K562 (cell line): ENCODE results near the gene SLC6A16. TPM values are rescaled to one million over a fixed set of nuclear protein-coding genes. Genes with fewer than 3 reads are reported as not detected.

ENCODE experiments used
- ATF7 ChIP-seq: fragments of 450-650 bp; IDR thresholded peaks from 2 replicates; pipeline ENCODE4 v1.7.1; 2014; ENCODE audit warnings: mild to moderate bottlenecking, moderate library complexity
- BRD9 ChIP-seq: fragments of 450-650 bp; IDR thresholded peaks from 2 replicates; pipeline ENCODE4 v1.6.1; 2018; ENCODE audit warnings: low read depth; ENCODE audit not compliant: partially characterized antibody
- BRF2 ChIP-seq: IDR thresholded peaks from 3 replicates; pipeline ENCODE4 v1.6.1; 2011; ENCODE audit warnings: borderline replicate concordance, mild to moderate bottlenecking; ENCODE audit not compliant: insufficient read length, insufficient read depth
- COPS2 ChIP-seq: fragments of 450-650 bp; conservative IDR thresholded peaks from 2 replicates; pipeline ENCODE4 v1.6.1; 2016; ENCODE audit warnings: mild to moderate bottlenecking, moderate library complexity
- FOXK1 ChIP-seq: sonication (generic); formaldehyde crosslinking; IDR thresholded peaks from 2 replicates; pipeline ENCODE4 v1.8.0; 2022; ENCODE audit warnings: missing genetic modification reagents, mild to moderate bottlenecking, borderline replicate concordance
- HCFC1 ChIP-seq: IDR thresholded peaks from 2 replicates; pipeline ENCODE4 v1.6.1; 2012; ENCODE audit warnings: low read depth, low read length, improper control_type of control experiment
- HDAC6 ChIP-seq: IDR thresholded peaks from 2 replicates; pipeline ENCODE4 v1.6.1; 2012; ENCODE audit warnings: low read depth, mild to moderate bottlenecking, control low read depth, inconsistent platforms, low read length, moderate library complexity
- RBM39 ChIP-seq: fragments of 200-400 bp; formaldehyde crosslinking; optimal IDR thresholded peaks from 2 replicates; pipeline ENCODE3; 2018; ENCODE audit warnings: low read depth, low read length
- SLC30A9 ChIP-seq: fragments of 250-450 bp; sonication (Bioruptor Pico); IDR thresholded peaks from 2 replicates; pipeline ENCODE4 v1.8.0; 2022; ENCODE audit warnings: mild to moderate bottlenecking, moderate library complexity
- STAT5A ChIP-seq: IDR thresholded peaks from 2 replicates; pipeline ENCODE4 v1.6.1; 2012; ENCODE audit warnings: low read length, inconsistent platforms, borderline replicate concordance
- USF2 ChIP-seq: sonication (generic); formaldehyde crosslinking; IDR thresholded peaks from 2 replicates; pipeline ENCODE4 v1.5.0; 2020; ENCODE audit warnings: missing genetic modification reagents
- ZNF175 ChIP-seq: fragments of 200-800 bp; sonication (Bioruptor generic); IDR thresholded peaks from 2 replicates; pipeline ENCODE4 v1.6.1; 2016; ENCODE audit warnings: low read depth, mild to moderate bottlenecking, missing genetic modification characterization, missing compliant biosample characterization
- polyA plus RNA-seq, 8 experiments: library from polyadenylated mRNA; depleted of rRNA in 4 of 8; stranded (reverse) in 5 of 8; unstranded in 3 of 8; fragments of >200 nt; fragmentation: Nextera tagmentation in 2 of 8; fragmentation: Illumina TruSeq in 1 of 8; extraction: Ambion mirVana in 2 of 8; extraction: Trizol in 1 of 8; gene quantifications; 2 replicates each; pipeline versions ENCODE4 v1.2.1 to v1.2.3, GENCODE V29; 2011 to 2014; ENCODE audit warnings: inconsistent platforms in 1 of 8, missing spikeins in 1 of 8
- total RNA-seq, 7 experiments: library from RNA; depleted of rRNA in 6 of 7; stranded (reverse); fragments of >200 nt in 6 of 7; fragmentation: Illumina TruSeq in 2 of 7; extraction: Trizol in 2 of 7; gene quantifications; 2 replicates each; pipeline versions ENCODE4 v1.2.1 to v1.2.3, GENCODE V29; 2011 to 2021; ENCODE audit warnings: low replicate concordance in 1 of 7
- TF ChIP-seq, protein P1 (sequence below), 2 experiments: fragments of 450-650 bp; IDR thresholded peaks; 2 replicates each; pipeline ENCODE4 v1.6.1; 2018; ENCODE audit warnings: mild to moderate bottlenecking in 2 of 2, low read depth in 1 of 2; ENCODE audit not compliant: partially characterized antibody in 2 of 2

SLC6A16 gene
- total and polyA plus RNA-seq, 9 of the 15 experiments (the other 6 are each of a cell fraction or from before 2014, with no cell fraction given) = 0.05 to 0.95 (median 0.36) TPM

DNA sequence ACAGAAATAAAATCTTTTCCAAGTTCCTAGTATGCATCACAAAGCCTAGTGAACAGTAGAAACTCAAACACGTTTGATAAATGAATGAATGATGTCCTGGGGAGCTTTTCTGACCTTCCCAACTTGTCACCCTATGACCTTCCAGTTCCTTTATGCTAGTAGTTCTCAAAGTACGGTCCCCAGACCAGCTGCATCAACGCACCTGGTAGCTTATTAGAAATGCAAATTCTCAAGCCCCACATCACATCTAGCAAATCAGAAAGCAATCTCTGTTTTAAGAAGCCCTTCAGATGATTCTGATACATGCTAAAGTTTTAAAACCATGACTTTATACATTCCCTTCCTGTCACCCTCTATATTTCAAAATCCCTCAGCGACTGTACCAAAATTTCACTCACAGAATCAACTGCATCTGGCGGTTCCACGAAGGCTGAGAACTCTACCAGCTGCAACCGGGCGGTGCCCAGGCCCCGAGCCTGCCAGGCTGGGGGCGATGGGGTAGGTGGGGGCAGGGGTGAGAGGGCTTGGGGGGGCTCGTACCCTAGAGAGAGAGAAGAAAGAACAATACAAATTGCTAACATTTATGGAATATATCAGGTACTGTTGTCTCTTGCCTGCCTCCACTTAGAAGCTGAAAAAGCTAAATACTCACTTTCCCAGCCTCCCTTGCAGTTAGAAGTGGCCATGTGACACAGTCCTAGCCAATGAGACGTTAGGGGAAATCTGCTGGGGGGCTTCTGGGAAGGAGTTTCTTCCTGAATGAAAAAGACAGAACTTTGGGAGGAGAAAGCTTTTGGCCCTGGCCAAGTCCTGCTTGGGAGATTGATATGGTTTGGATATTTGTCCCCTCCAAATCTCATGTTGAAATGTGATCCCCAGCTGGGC is 23.6 kb upstream of the SLC6A16 start (continued):
- TF ChIP-seq SLC30A9 (CRISPR knock-in tag) = no peak
- no peak for TF ChIP-seq BRD9
- no peak for TF ChIP-seq ATF7
- TF ChIP-seq HCFC1 = peak; percentile 59
- TF ChIP-seq BRF2 = no peak
- TF ChIP-seq, protein P1, sequence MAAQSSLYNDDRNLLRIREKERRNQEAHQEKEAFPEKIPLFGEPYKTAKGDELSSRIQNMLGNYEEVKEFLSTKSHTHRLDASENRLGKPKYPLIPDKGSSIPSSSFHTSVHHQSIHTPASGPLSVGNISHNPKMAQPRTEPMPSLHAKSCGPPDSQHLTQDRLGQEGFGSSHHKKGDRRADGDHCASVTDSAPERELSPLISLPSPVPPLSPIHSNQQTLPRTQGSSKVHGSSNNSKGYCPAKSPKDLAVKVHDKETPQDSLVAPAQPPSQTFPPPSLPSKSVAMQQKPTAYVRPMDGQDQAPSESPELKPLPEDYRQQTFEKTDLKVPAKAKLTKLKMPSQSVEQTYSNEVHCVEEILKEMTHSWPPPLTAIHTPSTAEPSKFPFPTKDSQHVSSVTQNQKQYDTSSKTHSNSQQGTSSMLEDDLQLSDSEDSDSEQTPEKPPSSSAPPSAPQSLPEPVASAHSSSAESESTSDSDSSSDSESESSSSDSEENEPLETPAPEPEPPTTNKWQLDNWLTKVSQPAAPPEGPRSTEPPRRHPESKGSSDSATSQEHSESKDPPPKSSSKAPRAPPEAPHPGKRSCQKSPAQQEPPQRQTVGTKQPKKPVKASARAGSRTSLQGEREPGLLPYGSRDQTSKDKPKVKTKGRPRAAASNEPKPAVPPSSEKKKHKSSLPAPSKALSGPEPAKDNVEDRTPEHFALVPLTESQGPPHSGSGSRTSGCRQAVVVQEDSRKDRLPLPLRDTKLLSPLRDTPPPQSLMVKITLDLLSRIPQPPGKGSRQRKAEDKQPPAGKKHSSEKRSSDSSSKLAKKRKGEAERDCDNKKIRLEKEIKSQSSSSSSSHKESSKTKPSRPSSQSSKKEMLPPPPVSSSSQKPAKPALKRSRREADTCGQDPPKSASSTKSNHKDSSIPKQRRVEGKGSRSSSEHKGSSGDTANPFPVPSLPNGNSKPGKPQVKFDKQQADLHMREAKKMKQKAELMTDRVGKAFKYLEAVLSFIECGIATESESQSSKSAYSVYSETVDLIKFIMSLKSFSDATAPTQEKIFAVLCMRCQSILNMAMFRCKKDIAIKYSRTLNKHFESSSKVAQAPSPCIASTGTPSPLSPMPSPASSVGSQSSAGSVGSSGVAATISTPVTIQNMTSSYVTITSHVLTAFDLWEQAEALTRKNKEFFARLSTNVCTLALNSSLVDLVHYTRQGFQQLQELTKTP (IDR thresholded peaks at IDR 0.05; ENCODE audit: low read depth in 1 of 2, partially characterized antibody in 2 of 2) = peak in 1 of 2 experiments; percentile 75
- no peak for TF ChIP-seq COPS2
- TF ChIP-seq STAT5A = no peak
- no peak for TF ChIP-seq ZNF175 (CRISPR knock-in tag)
- TF ChIP-seq HDAC6 = no peak
- TF ChIP-seq USF2 (CRISPR knock-in tag) = peak; percentile 87
- TF ChIP-seq FOXK1 (CRISPR knock-in tag) = no peak
- no peak for TF ChIP-seq RBM39
